Endometrium (tissue), 2 donors: ENCODE data around the gene TBCB.
"Not testable (repeated sequence)": the region's sequence is repeated elsewhere in the genome, so short reads cannot be mapped to it uniquely, and the experiment has no call there.

ENCODE experiments used
- FAIRE-seq: peaks from 2 replicates; lab custom pipeline; 2012; peaks lifted over from hg19 to GRCh38; lab: Jason Lieb, UNC
- donor health status: control.
- donor health status: control.

TBCB gene

DNA sequence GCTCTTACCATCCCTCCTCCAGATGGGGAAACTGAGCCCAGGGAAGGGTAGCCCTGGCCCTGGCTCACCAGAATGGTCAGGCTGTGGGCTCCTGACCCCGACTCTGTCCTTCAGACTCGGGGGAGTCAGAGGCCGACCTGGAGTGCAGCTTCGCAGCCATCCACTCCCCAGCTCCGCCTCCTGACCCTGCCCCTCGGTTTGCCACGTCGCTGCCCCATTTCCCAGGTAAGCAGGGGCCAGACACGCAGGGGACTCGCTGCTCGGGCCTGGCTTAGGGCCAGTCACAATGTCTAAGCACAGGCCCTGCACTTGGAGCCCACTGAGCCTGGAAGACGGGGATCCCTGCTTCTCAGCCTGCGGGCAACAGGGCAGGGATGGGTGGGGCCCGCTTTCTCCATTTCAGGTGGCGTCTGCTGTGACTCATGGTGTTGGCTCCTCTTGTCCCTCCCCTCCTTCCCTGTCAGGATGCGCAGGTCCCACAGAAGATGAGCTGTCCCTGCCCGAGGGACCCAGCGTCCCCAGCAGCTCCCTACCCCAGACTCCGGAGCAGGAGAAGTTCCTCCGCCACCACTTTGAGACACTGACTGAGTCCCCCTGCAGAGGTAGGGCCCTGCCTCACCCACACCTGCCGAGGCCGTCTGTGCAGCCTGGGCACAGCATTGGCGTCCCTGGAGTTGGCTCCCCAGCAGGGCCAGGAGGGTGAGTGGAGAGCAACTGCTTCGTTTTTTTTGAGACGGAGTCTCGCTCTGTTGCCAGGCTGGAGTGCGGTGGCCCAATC, 13.5 kb upstream of the TBCB start:
- FAIRE-seq, result no peak

DNA sequence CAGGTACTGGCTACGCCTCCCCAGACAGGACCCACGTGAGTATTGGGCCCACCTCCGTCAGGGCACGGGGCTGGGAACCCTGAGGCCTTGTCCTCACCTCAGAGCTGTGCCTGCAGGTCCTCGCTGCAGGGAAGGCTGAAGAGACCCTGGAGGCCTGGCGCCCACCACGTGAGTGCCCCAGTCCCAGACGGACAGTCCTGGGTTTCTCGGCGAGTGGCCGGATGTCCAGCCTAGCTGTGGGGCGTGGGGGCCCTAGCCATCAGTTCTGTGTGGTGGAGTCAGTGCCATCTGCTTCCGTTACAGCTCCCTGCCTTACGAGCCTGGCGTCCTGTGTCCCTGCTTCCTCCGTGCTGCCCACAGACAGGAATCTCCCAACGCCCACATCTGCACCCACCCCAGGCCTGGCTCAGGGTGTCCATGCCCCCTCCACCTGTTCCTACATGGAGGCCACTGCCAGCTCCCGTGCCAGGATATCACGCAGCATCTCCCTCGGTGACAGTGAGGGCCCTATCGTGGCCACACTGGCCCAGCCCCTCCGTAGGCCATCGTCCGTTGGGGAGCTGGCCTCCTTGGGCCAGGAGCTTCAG, 12.1 kb upstream of the TBCB start:
- FAIRE-seq, result no peak

DNA sequence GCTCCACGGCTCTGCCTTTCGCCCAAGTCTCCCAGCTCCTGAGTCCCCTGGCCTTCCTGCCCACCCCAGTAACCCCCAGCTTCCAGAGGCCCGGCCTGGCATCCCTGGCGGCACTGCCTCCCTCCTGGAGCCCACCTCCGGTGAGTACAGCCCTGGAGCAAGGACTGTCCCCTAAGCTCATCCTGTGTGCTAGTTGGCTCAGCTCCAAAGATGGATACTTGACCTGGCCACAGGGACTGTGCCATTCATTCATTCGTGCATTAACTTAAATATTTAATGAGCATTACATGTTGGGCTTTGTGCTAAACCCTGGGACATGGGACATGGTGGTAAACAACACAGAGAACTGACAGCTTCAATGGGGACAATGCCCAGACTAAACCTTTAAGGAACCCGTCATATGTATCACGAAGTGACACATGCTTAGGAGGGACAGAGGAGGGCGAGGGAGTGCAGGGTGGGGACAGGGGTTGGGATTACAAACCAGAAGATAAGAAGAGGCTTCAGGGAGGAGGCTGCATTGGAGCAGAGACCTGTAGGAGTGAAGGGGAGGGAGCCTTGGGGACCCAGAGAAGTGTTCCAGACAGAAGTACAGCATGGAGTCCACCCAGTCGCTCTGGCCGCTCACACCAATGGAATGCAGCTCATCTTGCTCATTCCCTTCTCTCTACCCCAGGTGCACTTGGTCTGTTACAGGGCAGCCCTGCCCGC, 11.3 kb upstream of the TBCB start:
- FAIRE-seq, result no peak

DNA sequence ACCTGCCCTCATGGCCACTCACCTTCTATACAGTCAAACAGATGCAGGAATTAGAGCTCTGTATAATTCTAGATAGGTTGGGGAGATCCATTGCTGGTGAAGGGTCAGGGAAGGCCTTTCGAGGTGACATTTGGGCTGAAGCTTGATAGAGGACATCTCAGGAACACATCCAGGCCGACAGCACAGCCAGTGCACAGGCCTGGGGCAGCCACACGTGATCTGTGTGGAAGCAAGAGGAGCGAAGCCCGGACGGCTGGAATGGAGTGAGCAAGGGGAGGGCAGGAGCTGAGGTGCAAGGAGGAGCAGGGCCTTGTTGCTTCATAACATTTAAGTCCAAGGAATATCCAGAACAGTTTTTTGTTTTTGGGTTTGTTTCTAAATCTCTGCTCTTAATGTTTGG, 8.8 kb upstream of the TBCB start:
- FAIRE-seq, result no peak

DNA sequence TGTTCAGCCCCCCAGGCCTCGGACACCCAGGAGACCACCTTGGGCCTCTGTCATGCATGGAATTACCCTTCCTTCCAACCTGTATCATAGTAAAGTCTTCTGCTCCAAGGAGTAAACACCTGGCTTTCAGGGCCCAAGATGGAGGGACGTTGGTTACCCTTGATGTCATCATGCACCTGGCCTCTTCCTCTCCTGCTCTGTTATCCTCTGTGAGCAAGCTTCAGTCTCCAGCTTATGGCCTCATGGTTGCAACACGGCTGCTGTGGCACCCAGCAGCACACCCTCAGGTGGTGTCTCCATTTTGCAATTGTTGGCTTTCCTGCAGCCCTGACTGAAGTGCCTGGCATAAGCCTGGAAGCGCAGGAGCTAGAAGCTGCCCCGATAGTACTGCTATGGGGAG, 8.3 kb upstream of the TBCB start:
- no peak for FAIRE-seq

DNA sequence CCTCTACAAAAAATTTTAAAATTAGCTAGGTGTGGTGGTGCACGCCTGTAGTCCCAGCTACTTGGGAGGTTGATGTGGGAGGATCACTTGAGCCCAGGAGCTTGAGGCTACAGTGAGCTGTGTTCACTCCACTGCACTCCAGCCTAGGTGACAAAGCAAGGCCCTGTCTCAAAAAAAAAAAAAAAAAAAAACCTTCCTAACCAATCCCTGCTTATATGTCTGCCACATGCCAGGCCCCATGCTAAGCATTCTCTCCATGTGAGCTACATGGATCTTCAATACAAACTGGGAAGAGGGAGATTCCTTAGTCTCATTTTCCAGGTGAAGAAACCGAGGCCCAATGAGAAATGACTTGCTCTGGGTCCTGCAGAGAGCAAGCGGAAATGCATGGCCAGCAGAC, 6.6 kb upstream of the TBCB start:
- FAIRE-seq, result no peak

DNA sequence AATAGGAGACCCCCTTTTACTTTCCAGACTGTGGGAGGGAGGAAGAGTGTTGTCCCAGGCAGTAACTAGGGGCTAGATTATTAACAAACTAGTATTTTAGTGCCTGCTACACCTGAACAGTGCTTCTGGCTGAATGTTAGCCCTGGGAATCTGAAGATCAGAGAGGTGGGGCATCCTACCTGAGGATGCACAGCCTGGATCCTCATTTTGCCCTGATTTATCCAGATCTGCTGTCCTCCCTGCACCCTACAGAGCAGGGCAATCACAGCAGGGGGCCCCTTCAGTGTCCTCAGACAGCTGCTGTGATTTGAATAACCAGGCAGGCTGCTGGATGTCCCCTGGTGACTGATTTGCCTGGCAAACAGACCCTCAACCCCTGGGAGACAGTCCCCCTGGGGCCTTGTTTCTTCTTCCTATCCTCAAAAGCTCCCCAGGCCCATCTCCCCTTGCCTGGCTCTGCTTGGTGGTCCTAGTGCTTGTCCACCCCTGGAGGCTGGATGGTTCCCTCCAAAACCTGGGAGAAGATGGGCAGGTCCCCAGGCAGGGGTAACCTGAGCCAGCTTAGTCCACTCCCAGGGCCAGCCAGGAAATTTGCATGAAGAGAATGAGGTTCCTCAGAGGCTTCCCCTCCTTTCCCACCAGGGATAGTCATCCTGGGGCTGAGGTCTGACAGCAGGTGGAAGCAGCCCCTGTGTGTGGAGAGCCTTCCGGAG, 4.6 kb upstream of the TBCB start, which contains the start of gene OVOL3:
Gene OVOL3 (plus strand): TSS at position 657 of the 713 bp plus-strand sequence. CDS start 60 bp downstream, outside the sequence.
- FAIRE-seq, result no peak

DNA sequence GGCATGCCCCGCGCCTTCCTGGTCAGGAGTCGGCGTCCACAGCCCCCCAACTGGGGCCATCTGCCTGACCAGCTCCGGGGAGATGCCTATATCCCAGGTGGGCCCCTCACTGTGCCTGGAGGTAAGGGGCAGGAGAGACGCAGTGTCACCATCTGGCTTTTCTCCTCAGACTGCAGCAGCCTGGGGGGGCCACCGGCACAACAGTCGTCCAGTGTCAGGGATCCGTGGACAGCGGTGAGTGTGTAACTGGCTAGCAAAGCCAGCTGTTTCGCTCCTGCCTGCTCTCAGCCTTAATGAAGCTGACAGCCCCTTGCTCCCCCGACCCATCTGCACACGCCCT, 4.1 kb upstream of the TBCB start:
- no peak for FAIRE-seq

DNA sequence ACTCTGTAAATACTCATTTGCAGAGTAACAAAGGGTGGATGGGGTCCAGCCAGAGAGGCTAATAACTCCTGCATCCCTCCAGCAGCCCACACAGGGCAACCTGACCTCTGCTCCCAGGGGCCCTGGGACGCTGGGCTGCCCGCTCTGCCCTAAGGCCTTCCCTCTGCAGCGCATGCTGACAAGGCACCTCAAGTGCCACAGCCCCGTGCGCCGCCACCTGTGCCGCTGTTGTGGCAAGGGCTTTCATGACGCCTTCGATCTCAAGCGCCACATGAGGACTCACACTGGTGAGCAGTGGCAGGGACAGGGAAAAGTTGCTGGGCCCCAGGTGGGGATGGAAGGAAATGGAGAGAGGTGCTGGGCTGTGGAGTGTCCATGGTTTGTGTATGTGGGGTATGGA, 2.6 kb upstream of the TBCB start:
- no peak for FAIRE-seq

DNA sequence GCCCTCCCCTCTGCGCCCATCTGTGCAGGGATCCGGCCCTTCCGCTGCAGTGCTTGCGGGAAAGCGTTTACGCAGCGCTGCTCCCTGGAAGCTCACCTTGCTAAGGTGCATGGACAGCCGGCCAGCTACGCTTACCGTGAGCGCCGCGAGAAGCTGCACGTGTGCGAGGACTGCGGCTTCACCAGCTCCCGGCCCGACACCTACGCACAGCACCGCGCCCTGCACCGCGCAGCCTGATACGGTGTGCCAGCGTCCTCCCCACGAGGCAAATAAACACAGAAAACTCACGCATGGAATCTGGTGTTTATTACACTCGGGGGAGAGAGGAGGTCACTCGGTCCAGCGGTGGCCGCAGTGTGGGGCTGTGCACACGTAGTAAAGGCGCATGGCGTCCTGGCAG, 1.8 kb upstream of the TBCB start:
- FAIRE-seq, result no peak

DNA sequence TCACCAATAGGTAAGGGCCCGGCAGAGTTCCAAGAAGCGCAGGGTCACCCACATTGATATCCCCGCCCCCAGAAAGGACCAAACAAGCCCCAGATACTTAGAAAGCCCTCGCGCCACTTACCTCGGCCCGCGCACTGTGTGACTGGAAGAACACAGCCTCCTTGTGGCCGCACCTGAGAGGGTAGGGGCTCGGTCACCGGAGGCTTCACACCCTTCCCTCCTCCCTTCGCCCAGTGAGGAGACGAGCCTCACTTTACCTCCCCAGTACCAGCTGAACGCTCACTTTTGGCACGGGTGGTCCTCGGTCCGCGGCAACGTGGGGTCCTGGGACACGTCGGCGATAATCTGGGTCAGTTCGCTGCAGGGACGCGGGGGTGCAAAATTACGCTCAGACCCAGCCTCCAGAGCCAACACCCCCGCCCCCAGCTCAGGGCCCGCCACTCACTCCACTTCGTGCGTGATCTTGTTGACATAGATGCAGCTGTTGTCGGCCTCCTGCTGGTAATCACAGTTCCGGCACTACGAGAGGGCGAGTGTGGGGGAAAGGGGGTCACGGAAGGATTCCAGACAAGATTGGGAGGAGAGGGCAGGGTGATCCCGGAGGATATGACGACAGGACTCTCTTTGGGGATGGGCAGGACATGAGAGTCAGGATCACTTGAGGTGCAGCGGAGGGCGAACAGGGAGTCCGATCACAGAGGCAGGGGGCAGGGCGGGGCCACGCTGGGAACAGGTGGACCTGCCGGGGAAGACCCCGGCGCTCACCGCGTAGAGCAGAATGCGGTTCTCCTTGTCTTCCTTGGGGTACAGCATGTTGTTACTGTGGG, 1.2 kb upstream of the TBCB start:
- no peak for FAIRE-seq

DNA sequence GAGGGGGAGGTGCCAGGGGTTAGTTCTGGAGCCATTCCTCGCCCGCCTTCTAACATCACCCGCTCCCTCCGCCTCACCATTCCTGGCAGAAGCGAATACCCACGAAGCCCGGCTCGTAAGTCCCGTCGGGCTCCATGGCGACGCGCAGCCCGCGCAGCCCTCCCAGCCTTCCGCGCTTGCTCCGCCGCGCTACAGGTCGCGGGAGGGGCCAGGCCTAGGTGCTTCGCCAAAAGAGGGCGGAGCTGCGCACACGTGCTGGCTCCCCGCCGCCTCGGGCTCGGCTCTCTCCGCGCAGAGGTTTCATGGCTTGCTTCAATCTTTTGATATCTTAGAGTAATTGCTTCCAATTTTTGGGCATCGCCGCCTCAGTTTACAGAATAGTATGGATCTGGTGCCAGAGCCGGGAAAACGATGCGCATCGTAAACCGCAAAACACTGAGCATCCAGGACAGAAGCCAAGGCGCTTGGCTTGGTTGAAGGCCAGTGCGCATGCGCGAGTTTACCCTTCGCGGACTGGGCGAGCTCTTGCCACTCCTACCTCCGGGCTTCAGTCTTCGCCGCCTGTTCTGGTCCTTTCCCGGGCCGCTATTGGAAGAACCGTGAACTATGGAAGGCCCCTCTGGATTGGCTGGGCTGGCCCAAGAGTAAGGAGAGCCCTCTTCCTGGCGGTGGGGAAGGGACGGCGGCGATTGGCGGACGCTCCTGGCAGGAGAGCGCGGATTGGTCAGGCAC, 381 bp upstream of the TBCB start, which contains the start of gene POLR2I:
Gene POLR2I (minus strand): TSS at position 155 of the 732 bp plus-strand sequence. CDS start 19 bp downstream, at position 136.
- peak; percentile 99 for FAIRE-seq

DNA sequence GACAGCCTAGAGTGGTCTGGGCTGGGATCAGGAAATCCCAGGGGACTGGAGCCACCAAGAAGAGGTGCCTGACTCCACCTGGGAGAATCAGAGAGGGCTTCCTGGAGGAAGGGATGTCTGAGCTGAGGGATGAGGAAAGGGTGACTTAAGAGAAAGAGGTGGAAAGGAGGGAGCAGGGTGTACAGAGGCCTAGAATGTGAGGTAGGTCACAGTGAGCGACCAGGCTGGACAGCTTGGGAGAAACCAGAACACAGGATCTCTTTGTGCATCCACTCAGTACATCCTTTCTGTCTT, 1.0 kb downstream of the TBCB start:
- FAIRE-seq, result no peak

DNA sequence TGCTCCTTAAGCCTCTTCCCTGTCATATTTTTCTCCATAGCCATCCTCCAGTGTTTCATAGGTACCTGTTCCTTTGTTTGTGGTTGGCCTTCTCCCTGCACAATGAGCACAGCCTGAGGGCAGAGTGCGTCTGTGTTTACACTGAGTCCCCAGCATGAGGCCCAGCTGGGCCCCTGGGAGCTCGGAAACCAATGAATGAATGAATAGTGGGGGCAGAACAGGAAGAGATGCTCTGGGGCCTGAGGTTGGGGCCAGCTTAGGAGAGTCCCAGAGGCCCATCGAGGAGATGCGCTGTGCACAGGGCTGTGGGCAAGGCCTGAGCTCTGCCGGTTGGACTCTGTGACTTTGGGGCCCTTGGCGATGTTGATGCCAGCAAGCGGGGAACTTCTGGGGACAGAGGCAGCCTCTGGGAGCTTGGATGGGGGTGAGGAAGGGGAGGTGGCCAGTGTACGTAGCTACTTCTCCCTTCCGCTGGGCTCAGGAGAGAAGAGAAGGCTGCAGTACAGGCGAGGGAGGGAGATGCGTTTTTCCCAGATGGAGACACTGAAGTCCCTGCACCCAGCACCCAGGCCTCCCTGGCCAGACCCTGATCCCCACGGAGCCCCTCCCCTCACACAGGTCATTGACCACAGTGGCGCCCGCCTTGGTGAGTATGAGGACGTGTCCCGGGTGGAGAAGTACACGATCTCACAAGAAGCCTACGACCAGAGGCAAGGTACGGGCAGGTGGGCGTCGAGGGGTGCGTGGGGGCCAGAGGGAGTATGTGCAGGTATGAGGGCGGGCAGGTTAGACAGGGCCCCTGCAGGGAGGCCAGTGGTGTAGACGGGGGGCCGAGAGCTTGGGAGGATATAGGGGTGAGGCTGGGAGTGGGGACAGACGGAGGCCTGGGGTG, 5.1 kb downstream of the TBCB start:
- no peak for FAIRE-seq

DNA sequence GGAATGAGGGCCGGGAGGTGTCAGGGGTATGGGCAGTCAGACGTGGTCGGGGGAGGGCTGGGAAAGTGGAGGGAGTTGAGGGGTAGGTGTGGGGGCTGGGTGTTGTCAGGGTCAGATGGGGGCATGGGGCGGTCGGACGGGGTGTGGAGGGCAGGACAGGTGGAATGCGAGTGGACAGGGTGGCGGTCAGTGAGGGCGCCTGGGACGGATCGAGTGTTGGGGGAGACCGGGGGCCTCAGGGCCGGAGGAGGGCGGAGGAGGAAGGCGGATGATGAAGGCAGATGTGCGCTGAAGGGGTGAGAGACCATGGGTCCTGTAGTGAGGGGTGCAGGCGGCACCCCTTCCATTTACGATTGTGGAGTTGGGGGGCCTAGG, 5.7 kb downstream of the TBCB start:
- FAIRE-seq, result no peak

DNA sequence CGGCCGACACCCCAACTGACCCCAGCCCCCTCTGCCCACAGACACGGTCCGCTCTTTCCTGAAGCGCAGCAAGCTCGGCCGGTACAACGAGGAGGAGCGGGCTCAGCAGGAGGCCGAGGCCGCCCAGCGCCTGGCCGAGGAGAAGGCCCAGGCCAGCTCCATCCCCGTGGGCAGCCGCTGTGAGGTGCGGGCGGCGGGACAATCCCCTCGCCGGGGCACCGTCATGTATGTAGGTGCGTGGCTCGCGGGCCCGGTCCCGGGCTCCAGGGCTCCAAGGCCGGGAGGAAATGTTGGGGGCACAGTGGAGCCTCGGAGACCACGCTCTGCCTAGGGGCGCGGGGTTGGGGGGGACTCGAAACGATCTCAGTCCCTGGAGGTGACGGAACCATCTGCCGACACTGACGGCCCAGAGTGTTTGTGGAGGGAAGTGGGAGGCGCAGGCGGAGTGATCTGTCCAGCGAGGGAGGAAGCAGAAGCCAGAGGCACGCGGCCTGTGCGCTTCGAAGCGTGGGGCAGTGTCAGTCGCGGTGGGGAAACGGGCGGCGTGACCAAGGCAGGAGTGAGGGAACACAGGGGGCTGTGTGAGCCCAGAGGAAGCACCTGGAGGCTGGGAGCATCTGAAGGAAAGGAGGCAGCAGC, 6.3 kb downstream of the TBCB start:
- no peak for FAIRE-seq

DNA sequence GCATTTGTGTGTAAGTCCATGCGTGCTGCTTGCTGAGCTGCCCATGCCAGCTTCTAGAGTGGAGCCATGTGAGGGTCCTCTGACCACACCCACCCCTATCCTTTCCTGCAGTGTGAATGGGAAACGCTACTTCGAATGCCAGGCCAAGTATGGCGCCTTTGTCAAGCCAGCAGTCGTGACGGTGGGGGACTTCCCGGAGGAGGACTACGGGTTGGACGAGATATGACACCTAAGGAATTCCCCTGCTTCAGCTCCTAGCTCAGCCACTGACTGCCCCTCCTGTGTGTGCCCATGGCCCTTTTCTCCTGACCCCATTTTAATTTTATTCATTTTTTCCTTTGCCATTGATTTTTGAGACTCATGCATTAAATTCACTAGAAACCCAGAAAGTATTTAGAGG, 10.3 kb downstream of the TBCB start:
- no peak for FAIRE-seq

DNA sequence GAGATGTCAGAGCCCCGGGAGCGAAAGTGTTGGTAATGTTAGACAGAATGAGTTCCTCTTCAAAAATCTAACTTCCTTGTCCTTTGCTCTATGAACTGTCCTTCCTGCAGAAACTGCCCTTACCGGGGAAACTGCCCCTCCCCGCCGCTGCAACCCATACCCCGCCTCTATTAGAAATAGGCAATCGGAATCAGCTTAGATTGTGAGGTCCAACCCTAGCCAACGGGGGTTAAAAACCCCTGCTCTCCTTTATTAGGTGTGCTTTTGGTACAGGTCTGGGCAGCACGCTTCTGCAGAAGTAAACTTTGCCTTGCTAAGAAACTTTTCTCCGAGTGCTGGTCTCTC, 13.1 kb downstream of the TBCB start:
- FAIRE-seq, result no peak

DNA sequence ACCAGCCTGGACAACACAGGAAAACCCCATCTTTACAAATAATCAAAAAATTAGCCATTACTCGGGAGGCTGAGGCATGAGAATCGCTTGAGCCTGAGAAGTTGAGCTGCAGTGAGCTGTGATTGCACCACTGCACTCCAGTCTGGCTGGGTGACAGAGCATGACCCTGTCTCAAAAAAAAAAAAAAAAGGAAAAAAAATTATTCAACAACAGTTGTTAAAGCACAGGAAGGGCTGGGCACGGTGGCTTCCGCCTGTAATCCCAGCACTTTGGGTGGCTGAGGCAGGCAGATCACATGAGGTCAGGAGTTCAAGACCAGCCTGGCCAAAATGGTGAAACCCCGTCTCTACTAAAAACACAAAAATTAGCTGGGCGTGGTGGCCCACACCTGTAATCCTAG, 16.0 kb downstream of the TBCB start:
- not testable (repeated sequence) for FAIRE-seq

DNA sequence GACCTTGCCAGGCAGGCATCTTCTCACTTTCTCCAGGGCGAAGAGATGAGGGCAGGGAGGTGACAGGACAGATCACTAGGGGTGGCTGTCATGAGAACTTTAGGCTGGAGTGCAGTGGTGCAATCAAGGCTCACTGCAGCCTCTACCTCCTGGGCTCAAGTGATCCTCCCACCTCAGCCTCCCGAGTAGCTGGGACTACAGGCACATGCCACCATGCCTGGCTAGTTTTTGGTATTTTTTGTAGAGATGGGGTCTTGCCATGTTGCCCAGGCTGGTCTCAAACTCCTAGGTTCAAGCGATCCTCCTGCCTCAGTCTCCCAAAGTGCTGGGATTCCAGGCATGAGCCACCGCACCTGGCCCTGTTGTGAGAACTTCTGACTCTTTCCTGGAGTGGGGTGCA, 19.6 kb downstream of the TBCB start:
- FAIRE-seq, result not testable (repeated sequence)
